Measurements from ENCODE around the gene RAX2. TPM values are rescaled to one million over a fixed set of nuclear protein-coding genes. Genes with fewer than 3 reads are reported as not detected.
"Not testable (repeated sequence)": the region's sequence is repeated elsewhere in the genome, so short reads cannot be mapped to it uniquely, and the experiment has no call there.

Gene RAX2
- total and polyA plus RNA-seq, 2 of the 13 experiments (the other 11 are each of a cell fraction or from before 2014, with no cell fraction given), result not detected

DNA sequence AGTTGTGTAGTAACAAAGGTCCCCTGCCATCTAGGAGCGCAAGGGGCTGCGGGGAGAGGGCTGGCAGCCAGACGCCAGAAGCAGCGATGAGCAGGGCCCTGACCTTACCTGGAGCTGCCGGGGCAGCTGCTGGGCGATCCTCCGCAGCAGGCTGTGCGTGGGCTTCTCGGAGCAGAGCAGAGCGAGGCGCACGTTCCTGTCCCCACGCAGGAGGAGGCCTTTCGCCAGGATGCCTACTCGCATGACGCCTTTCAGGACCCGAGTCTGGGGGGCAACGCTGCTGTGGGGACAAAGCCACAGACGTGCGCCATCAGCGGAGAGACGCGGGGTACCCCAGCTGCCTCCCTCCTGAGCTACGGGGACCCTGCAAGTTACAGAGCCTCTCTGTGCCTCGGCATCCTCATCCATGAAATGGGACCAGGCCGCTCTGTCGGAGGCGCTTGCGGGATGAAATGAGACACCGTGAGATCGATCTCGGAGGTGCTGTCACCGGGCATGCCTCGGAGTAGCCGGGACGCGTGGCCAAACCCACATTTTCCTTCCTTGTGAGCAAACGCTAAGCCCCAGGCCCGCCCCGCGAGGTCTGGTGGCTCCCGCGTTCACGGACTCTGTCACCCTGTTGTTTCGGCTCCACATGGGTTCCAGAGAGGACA lies 44.7 kb upstream of the RAX2 start:
- no peak overlapping the region for H2AFZ ChIP-seq (ENCODE audit: low read length)
- TF ChIP-seq ZNF629 (CRISPR knock-in tag; conservative IDR thresholded peaks at IDR 0.05) (peak; percentile 76), ZNF552 (CRISPR knock-in tag; IDR thresholded peaks at IDR 0.05; ENCODE audit: borderline replicate concordance) (no peak)
- H3K4me1 ChIP-seq (ENCODE audit: insufficient read depth, low read length), result no peaks in the 10 kb centered on the region
- H3K27ac ChIP-seq (ENCODE audit: extremely low read length, insufficient read depth, low read length), result no peak overlapping the region
- H3K36me3 ChIP-seq (replicated peaks in 1 of 2; ENCODE audit: control insufficient read depth in 1 of 2, insufficient read depth in 2 of 2, low read length in 2 of 2), result no peaks in the 10 kb centered on the region
- H3K4me3 ChIP-seq (replicated peaks in 1 of 3; ENCODE audit: insufficient read depth in 1 of 3, low read depth in 2 of 3, low read length in 3 of 3), result no peak overlapping the region
- H3K79me2 ChIP-seq (ENCODE audit: insufficient read depth, low read length), result no peaks in the 10 kb centered on the region
- H3K9ac ChIP-seq (ENCODE audit: insufficient read depth, low read depth, low read length), result no peak overlapping the region
- DNase-seq (ENCODE audit: low spot score), result no peak
- intact Hi-C loops (cut with micrococcal nuclease; ENCODE audit: unreplicated experiment), result no loop called here
- H4K20me1 ChIP-seq (ENCODE audit: insufficient read depth, low read length), result no peaks in the 10 kb centered on the region
- ChIA-PET POLR2A (no interaction called here), CTCF (ENCODE audit: low intra/inter-chr PET ratio, low total read pairs) (no interaction called here)
- no peak for FAIRE-seq
- BruUV-seq (replicated peaks), result no TSS peak
- H3K9me3 ChIP-seq (ENCODE audit: low read length), result no peaks in the 10 kb centered on the region
- 54% methylated on average over 21 of the region's 45 CpGs for WGBS (ENCODE audit: low lambda C conversion rate)
- no peak for ATAC-seq
- in situ Hi-C loops (cut with HindIII; ENCODE audit: extremely low pct_ligation_motif_present, low pct_unique_long_range_greater_than_20kb), result no loop called here
- no peak overlapping the region for H3K4me2 ChIP-seq (ENCODE audit: low read depth, low read length)
- H3K27me3 ChIP-seq (ENCODE audit: control insufficient read depth in 1 of 2, insufficient read depth in 2 of 2, low read length in 2 of 2), result peaks cover 5 to 56% of the 10 kb centered on the region in 2 experiments

- H3K4me2 ChIP-seq (ENCODE audit: low read depth, low read length); FAIRE-seq; DNase-seq (ENCODE audit: low spot score); intact Hi-C loops (cut with micrococcal nuclease; ENCODE audit: unreplicated experiment); ATAC-seq; H3K27ac ChIP-seq (ENCODE audit: extremely low read length, insufficient read depth, low read length); H3K79me2 ChIP-seq (ENCODE audit: insufficient read depth, low read length); H3K4me1 ChIP-seq (ENCODE audit: insufficient read depth, low read length); H2AFZ ChIP-seq (ENCODE audit: low read length); H4K20me1 ChIP-seq (ENCODE audit: insufficient read depth, low read length); H3K9me3 ChIP-seq (ENCODE audit: low read length); in situ Hi-C loops (cut with HindIII; ENCODE audit: extremely low pct_ligation_motif_present, low pct_unique_long_range_greater_than_20kb); POLR2A ChIA-PET; H3K4me3 ChIP-seq (replicated peaks in 1 of 3; ENCODE audit: insufficient read depth in 1 of 3, low read depth in 2 of 3, low read length in 3 of 3); CTCF ChIA-PET (ENCODE audit: low intra/inter-chr PET ratio, low total read pairs); BruUV-seq (replicated peaks); H3K9ac ChIP-seq (ENCODE audit: insufficient read depth, low read depth, low read length); H3K36me3 ChIP-seq (replicated peaks in 1 of 2; ENCODE audit: control insufficient read depth in 1 of 2, insufficient read depth in 2 of 2, low read length in 2 of 2): not testable (repeated sequence)
- peaks cover 5 to 53% of the 10 kb centered on the region in 2 experiments for H3K27me3 ChIP-seq (ENCODE audit: control insufficient read depth in 1 of 2, insufficient read depth in 2 of 2, low read length in 2 of 2)
- 66% methylated on average over 9 of the region's 9 CpGs for WGBS (ENCODE audit: low lambda C conversion rate)
Measured at GRCh38 chr19:3816148-3816547, 44.1 kb upstream of the RAX2 start.
